GM12875 (cell line): ENCODE results near the gene PSORS1C2.

Source experiments
- H3K4me3 ChIP-seq: one replicate; pipeline ENCODE4 v1.5.1; 2011; ENCODE audit warnings: low read depth, low read length, control low read depth
- CTCF ChIP-seq: IDR thresholded peaks from 2 replicates; pipeline ENCODE4 v1.5.1; 2011; ENCODE audit warnings: low read depth, mild to moderate bottlenecking, control low read depth, inconsistent platforms, low read length, moderate library complexity, borderline replicate concordance; ENCODE audit not compliant: insufficient read depth

PSORS1C2 gene

GRCh38 chr6:31131595-31131994 is 7.3 kb downstream of the PSORS1C2 start:
- no peak for TF ChIP-seq CTCF
- no peak overlapping the region for H3K4me3 ChIP-seq

GRCh38 chr6:31130751-31131150 is 8.1 kb downstream of the PSORS1C2 start:
- no peak overlapping the region for H3K4me3 ChIP-seq
- TF ChIP-seq CTCF = no peak

- TF ChIP-seq CTCF = no peak
- H3K4me3 ChIP-seq = no peak overlapping the region
Observed at GRCh38 chr6:31129130-31129529, 9.7 kb downstream of the PSORS1C2 start.

- H3K4me3 ChIP-seq = no peak overlapping the region
- peak; percentile 83 for TF ChIP-seq CTCF
Observed at GRCh38 chr6:31128093-31128676, 10.7 kb downstream of the PSORS1C2 start.

GRCh38 chr6:31126396-31127175 is 12.3 kb downstream of the PSORS1C2 start:
- no peak overlapping the region for H3K4me3 ChIP-seq
- no peak for TF ChIP-seq CTCF

GRCh38 chr6:31125586-31126363 is 13.1 kb downstream of the PSORS1C2 start:
- no peak overlapping the region for H3K4me3 ChIP-seq
- no peak for TF ChIP-seq CTCF
